NCI-H2029 (cell line): ENCODE measurements around the gene POU2F1.

Experiments used
- DNase-seq: peaks from one replicate; lab custom pipeline; 2025; lab: John Stamatoyannopoulos, UW

POU2F1 gene

DNA sequence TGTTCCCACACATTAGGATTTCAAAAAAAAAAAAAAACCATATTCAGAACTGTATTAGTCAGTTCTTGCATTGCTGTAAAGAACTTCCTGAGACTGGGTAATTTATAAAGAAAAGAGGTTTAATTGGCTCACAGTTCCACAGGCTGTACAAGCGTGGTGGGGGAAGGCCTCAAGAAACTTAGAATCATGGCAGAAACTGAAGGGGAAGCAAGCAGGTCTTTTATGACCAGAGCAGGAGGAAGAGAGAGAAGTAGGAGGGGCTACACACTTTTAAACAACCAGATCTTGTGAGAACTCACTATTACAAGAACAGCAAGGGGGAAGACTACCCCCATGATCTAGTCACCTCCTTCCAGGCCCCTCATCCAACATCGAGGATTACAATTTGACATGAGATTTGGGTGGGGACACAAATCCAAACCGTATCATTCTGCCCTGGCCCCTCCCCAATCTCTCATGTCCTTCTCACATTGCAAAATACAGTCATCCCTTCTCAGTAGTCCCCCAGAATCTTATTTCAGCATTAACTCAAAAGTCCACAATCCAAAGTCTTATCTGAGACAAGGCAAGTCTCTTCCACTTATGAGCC, 51.8 kb downstream of the POU2F1 start:
- DNase-seq: no peak

DNA sequence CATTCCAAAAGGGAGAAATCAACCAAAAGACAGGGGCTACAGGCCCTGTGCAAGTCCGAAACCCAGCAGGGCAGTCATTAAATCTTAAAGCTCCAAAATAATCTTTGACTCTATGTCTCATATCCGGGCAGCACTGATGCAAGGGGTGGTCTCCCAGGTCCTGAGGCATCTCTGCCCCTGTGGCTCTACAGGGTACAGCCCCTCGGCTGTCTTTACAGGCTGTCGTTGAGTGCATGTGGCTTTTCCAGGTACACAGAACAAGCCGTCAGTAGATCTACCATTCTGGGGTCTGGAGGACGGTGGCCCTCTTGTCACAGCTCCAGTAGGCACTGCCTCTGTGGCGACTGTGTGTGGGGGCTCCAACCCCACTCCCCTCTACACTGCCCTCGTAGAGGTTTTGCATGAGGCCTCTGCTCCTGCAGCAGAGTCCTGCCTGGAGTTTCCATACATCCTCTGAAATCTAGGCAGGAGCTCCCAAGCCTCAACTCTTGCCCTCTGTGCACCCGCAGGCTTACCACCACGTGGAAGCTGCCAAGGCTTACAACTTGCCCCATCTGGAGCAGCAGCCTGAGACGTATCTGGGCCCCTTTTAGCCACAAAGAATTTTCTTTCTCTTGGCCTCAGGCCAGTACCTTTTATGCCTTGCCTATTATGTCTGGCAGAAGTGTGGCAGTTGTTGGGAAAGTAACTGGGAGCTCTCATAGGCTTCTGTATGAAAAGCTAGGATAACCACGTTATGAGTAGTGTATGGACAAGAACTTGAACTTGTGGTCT, 52.5 kb downstream of the POU2F1 start:
- no peak for DNase-seq

DNA sequence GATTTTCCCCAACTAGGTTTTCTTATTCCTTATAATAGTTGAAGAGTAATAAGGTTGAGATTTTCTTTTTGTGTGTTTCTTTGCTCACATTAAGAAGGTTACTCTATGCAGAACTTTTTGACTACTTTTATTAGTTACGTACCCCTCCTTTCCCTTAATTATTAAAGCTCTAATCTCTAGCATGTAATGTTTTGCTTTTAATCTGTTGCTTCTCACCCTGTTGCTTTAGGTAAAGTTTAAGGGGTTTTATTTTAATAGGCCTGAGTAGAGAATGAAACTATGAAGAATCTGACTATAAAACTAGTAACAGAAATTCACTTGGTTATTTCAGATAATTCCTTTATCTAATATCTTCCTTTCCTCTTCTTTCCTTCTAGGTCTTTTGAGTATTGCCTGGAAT, 53.4 kb downstream of the POU2F1 start:
- DNase-seq: no peak

DNA sequence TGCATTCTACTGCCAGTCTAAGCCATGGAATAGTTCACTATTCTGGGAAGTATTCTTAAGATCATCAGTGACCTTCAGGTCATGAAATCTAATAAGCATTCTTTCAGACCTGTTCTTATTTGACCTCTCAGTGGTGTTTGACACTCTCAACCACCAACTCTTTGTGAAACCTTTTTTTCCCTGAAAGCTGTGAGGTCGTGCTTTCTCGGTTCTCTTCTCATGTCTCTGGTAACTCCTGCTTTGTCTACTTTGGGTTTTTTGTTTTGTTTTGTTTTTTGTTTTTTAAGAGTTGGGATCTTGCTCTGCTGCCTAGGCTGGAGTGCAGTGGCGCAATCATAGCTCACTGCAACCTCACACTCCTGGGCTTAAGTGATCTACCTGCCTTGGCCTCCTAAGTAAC, 56.3 kb downstream of the POU2F1 start:
- DNase-seq: no peak

DNA sequence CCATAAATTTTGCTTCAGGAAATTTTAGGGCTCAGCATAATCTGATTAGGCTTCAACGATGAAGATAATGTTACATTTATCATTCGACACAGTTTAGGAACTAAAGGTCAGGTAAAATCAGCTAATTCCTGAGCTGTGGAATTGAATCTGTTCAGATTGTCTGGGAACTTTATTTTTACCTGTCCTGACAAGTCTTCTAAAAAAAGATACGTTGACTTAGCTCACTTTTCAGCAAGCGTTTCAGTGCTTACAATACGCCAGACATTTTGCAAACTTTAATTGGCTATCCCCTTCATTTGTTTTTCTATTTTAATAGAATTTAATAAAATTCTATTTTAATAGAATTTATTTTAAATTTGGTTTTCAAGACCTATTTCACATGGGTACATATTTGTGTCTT, 57.8 kb downstream of the POU2F1 start:
- DNase-seq: no peak

DNA sequence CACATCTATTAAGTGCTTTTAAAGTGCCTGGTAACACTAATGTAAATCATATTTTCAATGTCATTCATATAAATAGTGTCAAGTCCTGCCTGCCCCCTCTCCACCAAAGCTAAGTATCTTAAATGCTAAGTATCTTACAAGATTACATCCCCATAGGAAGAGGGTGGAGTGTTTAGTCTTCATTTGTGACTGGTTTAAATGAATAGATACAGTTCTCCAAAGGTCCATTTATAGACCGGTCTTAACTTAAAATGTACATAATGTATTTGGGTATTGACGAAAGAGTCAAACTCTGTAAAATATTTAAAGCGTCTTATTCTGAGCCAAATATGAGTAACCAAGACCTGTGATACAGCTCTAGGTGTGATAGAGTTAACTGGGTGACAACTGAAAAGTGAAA, 60.2 kb downstream of the POU2F1 start:
- no peak for DNase-seq

DNA sequence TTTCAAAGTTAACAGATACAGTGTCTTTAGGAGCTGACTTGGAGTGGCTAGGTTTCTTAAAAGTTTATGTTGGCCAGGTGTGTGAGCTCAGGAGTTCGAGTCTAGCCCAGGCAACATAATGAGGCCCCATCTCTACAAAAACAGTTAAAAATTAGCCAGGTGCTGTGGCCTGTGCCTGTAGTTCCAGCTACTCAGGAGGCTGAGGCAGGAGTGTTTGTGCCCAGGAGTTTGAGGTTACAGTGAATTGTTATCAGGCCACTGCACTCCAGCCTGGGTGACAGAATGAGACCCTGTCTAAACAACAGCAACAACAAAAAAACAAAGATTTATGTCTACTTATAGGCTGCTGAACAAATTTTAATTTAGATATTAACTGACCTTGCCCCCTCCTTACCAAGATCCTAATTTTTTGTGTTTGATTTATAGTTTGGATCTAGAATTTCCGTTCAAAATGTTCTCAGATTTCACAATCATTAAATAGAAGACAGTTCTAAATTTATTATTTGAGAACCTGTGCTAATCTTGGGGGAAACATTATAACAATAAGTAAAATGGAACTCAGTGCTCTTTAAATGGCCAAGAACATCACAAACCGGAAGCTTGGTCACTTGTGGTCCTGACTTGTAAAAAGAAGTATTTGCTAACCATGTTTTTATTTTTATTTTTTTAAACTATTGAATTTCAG, 67.8 kb downstream of the POU2F1 start:
- DNase-seq: no peak

DNA sequence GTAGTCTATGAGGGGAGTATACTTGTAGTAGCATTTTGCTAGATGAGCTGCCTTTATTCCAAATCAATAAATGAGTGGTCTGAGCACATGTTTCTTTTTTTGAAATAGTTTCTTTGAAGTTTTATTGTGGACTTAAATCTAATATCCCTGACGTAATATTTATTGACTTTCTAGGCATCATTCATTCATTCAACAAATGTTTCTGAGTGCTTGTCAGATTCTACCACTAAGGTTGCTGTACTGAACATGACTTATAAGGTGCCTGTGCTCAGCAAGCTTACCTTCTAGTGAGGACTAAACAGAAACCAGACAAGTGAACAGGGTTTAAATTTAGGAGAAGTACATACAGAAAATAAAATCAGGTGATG, 68.4 kb downstream of the POU2F1 start:
- no peak for DNase-seq

DNA sequence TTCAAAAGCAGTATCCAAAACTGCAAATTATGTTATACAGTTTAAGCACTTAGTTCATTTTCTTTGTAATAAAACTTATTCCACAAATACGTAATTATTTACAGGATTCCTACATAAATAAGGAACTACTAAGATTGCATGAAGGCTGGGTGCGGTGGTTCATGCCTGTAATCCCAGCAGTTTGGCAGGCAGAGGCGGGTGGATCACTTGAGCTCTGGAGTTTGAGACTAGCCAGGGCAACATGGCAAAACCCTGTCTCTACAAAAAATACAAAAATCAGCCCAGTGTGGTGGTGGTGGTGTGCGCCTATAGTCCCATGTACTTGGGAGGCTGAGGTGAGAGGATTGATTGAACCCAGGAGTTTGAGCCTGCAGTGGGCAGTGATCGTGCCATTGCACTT, 69.3 kb downstream of the POU2F1 start:
- no peak for DNase-seq

DNA sequence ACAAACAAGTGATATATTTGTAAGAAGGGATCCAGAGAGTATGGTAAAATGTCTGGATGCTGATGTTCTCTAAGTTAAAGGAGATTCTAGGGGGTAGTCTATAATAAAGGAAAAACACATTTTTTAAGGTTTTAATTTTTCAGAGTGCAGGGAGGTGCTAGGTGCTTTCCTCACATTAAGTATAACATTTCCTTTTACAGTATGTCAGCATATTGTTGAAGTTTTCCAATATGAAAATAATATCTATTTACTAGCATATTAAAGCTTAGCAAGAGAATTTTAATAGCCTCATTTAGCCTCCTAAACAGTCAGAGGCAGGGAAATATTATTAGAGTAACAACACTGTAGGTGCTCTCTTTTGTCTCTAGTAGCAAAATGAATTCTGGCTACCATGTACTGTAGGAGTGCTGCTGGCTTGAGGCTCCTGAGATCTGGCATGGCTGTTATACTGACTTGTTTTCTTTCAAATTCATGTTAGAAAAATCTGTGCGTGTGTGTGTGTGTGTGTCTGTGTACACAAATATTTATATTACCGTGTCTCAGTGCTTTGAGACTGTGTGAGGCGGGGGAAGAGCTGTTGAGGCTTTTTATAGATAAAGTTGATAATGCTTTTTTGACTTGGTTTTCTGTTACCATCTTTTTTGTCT, 71.0 kb downstream of the POU2F1 start:
- no peak for DNase-seq

DNA sequence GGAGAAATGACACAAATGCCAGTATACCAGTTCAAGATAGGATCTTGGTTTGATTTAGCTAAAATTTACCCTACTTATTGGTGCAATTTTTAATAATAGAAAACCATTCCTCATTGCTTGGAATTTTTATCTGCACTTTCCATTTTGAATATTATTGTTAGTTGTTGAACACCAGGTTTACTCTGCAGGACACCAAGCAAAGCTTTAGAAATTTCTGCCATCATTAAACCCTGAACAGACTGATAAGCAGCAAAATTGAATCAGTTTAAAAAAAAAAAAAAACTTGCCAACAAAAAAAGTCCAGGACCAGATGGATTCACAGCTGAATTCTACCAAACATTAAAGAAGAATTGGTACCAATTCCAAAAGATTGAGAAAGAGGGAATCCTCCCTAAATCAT, 71.5 kb downstream of the POU2F1 start:
- DNase-seq: no peak

DNA sequence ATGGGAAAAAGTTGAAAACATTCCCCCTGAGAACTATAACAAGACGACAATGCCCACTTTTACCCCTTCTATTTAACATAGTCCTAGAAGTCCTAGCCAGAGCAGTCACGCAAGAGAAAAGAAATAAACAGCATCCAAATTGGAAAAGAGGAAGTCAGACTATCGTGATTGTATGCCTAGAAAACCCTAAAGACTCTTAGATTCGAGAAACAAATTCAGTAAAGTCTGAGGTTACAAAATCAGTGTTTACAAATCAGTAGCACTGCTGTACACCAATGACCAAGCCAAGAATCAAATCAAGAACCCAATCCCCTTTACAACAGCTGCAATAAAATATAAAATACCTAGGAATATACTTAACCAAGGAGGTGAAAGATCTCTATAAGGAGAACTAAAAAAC, 72.4 kb downstream of the POU2F1 start:
- no peak for DNase-seq

DNA sequence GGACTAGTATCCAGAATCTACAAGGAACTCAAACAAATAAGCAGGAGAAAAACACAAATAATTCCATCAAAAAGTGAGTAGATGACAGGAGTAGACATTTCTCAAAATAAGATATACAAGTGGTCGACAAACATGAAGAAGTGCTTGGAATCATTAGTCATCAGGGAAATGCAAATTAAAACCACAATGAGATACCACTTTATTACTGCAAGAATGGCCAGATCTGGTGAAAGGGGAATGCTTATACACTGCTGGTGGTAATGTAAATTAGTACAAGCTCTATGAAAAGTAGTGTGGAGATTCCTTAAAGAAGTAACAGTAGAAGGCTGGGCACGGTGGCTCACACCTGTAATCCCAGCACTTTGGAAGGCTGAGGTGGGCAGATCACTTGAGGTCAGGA, 73.8 kb downstream of the POU2F1 start:
- DNase-seq: no peak

DNA sequence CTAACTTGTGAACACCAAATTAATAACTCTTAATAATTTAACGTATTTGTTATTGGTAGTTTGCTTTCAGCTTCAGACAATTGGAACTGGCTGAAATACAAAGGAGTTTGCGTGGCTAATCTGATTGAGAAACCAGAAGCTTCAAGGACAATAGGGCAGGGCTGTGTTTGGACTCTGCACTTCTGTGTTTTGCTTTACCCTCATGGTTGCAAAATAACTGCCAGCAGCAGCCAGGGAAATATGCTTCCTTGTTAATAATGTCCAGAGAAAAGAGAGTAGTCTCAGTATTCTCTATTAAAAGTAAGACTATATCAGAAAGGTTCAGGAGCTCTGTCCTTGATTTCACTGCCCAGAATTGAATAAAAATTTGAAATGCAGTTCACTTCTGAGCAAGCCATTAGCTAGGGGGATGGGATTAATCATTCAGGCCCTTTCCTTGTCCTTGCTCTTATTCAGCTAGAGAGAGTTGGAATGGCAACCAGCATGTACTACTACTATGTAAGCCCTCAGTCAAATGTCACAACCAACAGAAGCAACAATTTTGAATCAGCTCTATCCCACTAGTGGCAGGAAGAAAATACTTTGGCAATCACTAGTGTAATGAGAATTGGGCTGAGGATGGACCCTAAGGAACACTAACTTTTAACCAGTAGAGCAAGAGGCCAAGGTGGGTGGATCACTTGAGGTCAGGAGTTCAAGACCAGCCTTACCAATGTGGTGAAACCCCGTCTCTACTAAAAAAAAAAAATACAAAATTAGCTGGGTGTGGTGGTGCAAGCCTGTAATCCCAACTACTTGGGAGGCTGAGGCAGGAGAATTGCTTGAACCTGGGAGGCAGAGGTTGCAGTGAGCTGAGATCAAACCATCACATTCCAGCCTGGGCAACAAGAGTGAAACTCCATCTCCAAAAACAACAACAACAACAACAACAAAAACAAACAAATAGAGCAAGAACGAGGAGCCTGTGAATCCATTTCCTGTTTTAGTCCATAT, 76.8 kb downstream of the POU2F1 start:
- DNase-seq: no peak

DNA sequence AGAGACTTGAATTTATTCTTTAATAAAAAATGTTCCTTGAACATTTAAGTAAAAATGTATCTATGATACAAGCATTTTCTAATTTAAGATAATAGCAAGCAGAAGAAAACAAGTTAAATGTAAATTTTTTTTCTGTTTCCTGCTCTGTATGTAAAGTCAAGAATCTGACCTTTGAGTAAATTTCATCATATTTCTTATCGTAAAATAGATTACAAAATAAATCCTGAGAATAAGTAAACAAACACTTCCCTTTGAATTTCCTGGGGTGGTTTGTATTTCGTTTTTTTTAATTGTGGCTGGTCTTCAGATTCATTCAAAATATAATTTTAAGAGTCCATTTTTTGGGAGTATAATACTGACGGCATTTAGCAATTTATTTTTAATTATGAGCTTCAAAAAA, 77.6 kb downstream of the POU2F1 start:
- DNase-seq: no peak

DNA sequence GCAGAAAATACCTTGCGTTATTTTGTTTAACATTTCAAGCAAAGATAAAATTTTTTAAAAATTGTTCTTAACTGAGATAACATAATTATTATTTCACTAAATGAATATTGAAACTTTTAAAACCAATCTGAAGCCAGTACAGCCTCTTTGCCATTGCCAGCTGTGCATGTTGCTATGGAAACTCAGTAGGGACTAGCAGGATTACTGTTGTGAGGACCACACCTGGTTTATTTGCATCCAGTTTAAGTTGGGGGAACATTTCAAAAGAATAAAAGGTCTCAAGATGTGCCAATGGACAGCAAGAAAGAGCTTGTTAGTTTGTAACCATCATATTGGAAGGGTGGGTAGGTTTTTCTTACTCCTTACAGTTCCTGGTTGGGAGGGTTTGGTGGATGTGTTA, 80.7 kb downstream of the POU2F1 start:
- no peak for DNase-seq

DNA sequence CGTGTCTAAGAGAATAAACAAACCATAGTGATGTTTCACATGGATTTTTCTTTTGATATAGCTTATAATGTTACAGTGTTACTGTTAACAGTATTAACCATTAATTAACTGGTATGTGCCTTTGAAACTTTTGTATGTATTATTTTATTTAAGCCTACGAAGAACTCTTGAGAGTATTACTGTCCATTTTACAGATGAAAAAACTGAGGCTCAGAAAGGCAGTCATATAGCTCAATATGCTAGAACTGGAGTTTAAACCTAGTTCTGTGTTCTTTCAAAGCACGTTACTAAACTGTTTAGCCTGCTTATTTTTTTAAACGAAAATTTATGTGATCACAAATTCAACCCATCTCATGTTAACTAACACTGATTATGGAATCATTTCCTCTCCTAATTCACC, 83.5 kb downstream of the POU2F1 start:
- no peak for DNase-seq

DNA sequence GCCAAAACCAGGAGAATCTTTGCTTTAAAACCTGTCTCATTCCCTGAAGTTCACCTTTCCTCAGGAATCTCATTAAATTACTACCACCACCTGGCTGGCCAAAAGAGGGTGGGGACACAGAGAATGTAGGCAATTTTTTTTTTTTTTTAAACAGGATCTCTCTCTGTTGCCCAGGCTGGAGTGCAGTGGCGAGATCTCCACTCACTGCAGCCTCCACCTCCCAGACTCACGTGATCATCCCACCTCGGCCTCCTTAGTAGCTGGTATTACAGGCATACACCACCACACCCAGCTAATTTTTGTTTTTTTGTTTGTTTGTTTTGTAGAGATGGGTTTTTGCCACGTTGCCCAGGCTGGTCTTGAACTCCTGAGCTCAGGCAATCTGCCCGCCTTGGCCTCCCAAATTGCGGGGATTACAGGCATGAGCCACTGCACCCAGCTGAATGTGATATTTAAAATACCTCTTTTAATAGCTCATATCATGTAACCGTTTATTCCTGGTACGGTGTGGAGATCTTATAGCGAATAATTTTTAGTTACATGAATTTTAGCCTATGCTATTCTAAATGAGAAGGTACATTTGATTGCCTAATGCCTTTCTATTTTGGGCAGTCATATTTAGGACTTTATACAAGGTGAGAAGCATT, 84.5 kb downstream of the POU2F1 start:
- DNase-seq: no peak

DNA sequence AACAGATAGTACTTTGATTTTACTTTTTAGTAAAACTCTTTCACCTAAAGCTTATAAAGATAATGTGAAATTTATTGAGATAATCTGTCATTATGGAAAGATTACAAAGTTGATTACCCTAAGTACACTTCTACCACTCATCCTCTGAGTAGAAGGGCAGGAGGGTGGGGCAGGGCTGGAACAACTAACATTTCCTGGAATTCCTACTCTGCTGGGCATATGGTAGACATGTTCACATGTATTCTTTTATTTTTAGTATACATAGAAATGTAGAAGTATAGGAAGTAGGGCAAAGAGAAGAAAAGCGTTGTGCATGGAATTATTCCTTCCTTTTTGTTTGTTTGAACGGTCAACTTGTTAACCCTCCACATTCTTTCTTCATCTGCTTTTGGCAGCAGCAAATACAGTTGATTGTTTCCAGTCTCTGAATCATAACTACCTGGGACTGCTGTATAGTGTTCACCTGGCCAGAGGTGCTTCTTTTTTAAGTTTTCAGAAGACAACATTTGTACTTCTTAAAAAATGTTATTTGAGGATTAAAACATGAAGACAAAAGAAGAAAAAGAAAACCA, 85.1 kb downstream of the POU2F1 start:
- no peak for DNase-seq

DNA sequence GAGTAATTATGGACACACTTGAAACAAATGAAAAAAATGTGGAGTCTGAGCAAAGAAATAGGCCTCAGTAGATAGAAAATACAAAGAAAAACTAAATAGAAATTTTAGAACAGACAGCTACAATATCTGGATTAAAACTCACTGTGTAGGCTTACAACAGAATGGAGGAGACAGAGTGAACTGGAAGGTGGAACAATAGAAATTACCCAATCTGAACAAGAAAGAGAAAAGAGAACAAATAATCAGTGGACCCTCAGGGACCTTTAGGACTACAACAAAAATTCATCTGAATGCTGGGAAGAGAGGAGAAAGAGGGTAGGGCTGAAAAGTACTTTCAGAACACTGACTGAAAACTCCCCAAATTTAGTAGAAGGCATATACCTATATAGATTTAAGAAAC, 90.0 kb downstream of the POU2F1 start:
- no peak for DNase-seq

DNA sequence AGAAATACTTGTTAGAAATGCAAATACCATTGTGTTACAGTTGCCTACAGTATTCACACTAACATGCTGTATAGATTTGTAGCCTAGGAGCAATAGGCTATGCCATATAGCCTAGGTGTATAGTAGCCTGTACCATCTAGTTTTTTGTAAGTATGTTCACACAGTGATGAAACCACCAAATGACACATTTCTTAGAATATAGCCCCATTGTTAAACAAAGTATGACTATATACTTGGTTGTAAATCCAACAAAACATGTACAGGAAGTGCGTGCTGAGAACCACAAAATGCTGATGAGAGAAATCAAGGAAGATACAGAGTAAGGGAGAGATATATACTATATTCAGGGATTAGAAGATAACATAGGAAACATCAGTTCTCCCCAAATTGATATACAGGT, 92.2 kb downstream of the POU2F1 start:
- DNase-seq: no peak
